C4-2B (cell line): Measurements from ENCODE around the gene SSU72.

Experiments
- CTCF ChIP-seq: fragments of 450-650 bp; conservative IDR thresholded peaks from 2 replicates; pipeline ENCODE4 v1.5.1; 2017; ENCODE audit warnings: mild to moderate bottlenecking
- ZFX ChIP-seq: fragments of 450-650 bp; IDR thresholded peaks from 2 replicates; pipeline ENCODE4 v1.6.1; 2017

- TF ChIP-seq CTCF (no peak), ZFX (no peak)
Observed at GRCh38 chr1:1602968-1603506, 28.4 kb upstream of the SSU72 start.
